Suppressor macrophage treated with lipopolysaccharide for 4 hours (primary cell): ENCODE results near the gene ROPN1L.
A peak's percentile ranks its signal among the peaks of the same experiment; 100 is the strongest.
"Not testable (repeated sequence)": the region's sequence is repeated elsewhere in the genome, so short reads cannot be mapped to it uniquely, and the experiment has no call there.

Experiments used
- DNase-seq: peaks from one replicate; pipeline ENCODE4 v3.0.0-alpha.2; 2020

ROPN1L gene

GRCh38 chr5:10441083-10441991 is at the start of gene ROPN1L:
Gene ROPN1L, plus strand, starts transcription at chr5:10441879. Its CDS starts 289 bp downstream, at chr5:10442168.
- peak; percentile 90 for DNase-seq

DNA sequence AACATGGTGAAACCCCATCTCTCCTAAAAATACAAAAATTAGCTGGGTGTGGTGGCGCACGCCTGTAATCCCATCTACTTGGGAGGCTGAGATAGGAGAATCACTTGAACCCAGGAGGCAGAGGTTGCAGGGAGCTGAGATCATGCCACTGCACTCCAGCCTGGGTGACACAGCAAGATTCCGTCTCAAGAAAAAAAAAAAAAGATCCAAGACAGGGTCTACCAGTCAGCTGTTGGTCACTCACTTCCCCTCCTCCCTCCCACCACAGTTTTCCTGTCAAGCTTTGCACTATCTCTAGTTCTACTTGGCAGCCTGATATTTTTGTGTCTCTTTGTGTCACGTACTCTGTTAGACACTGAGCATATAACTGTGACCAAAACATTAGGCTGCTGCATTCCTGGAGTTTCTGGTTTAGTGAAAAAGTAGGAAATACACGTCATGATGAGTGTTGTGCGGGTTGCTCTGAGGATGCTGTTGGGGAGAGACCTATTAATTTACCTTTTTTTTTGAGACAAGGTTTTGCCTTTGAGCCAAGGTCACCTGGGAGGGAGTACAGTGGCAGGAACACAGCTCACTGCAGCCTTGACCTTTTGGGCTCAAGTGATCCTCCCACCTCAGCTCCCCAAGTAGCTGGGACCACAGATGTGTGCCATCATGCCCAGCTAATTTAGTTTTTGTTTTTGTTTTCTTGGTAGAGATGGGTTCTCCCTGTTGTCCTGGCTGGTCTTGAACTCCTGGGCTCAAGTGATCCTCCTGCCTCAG is 48.9 kb upstream of the ROPN1L start:
- not testable (repeated sequence) for DNase-seq

DNA sequence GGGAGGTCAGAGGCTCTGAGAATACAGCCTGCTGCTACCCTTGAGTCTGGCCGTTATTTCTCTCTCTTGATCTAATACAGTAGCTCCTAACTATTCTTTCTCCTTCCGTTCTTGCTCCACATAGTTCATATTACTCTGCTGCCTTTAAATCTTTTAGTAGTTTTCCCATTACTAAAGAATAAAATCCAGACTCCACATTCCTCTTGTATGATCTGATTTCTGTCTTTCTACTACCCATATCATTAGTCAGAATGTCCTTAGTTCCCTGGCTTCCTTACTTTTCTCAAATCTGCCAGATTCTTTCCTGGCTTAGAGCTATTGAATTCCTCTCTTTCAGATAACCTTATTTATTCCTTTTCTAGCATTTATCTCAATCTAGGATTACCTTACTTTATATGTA is 48.2 kb upstream of the ROPN1L start:
- no peak for DNase-seq

DNA sequence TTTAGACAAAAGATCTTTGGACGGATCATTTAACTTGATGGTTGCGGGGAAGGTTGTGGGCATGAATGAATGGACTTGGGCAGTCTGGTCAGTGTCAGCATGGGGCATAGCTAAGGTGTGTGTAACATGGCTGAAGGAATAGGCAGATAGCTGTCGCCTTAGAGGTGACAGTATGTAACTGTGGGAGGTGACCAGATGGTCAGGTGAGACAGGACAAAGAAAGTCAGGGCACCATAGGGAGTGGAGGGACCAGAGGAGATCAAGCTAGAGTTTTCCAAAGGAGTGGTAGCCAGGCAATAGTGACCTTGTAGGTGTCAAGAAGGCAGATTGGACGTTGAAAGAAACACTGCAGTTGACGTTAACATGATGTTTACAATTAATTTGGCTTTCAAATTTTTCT is 45.1 kb upstream of the ROPN1L start:
- no peak for DNase-seq

DNA sequence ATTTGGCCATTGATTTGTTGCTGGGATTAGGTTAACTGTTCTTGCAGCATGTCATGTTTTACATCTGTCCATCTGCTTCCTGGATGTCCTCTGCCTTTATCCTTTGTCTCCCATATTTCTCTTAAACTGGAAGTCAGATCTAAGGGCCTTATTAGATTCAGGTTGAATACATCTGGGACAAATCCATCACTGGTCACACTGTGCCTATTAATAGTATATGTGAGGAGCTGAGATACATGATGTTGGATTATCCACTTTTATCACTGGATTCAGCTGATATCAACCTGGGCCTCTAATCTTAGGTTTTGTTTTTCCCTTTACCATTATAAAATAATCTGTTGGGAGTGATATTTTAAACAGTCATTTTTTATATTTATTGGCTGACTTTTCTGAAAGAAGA is 41.8 kb upstream of the ROPN1L start:
- DNase-seq: no peak

- DNase-seq: no peak
These were observed 41.3 kb upstream of the ROPN1L start for GRCh38 chr5:10400411-10400810.

DNA sequence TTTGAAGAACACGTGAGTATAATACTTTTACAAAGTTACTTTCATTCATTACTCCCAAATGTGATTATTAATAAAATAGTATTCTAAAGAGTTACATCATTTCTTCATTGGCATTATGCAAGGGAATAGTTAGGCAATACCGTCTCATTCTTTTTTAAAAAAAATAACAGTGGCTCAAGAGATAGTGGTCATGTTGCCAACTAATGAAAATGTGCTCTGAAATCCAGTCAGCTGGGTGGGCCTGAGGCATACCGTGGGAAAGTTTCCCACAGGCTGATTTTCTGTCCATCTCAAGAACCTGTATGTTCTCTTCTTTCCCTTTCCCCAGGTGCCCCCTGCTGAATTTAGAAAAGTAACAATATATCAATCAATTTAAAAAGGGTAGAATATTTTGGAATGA is 40.8 kb upstream of the ROPN1L start:
- DNase-seq: peak; percentile 36

GRCh38 chr5:10401498-10401897 is 40.2 kb upstream of the ROPN1L start:
- DNase-seq: no peak

DNA sequence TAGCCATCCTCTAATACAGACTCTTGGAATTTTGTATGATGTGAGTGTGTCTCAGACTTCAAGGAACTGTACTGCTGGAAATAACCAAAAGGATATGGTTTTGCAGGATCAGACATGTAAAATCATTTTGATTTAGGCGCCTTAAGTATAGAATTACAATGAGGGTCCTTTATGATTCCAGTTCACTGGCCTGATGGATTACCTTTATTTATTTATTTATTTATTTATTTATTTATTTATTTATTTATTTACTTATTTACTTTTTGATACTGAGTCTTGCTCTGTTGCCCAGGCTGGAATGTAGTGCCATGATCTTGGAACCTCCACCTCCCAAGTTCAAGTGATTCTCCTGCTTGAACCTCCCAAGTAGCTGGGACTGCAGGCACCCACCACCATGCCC is 37.9 kb upstream of the ROPN1L start:
- DNase-seq: no peak

- no peak for DNase-seq
These were observed 35.0 kb upstream of the ROPN1L start for GRCh38 chr5:10406651-10407050.

DNA sequence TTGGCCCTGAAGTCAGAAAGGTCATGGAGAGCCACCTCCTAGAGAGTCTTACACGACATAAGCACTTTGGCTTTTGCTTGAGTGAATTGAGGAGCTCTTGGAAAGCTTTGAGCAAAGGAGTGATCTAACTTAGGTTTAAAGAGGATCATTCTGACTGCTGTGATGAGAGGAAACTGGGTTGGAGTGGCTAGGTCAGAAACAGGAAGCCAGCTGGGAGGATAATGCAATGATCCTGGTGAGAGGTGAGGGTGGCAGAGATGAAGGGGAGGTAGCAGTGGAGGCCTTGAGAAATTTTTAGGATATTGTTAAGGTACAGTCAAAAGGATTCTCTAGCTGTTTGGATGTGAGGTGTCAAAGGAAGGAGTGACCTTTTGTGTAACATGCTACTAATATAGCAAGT is 32.2 kb upstream of the ROPN1L start:
- no peak for DNase-seq

GRCh38 chr5:10410662-10411061 is 31.0 kb upstream of the ROPN1L start:
- DNase-seq: no peak

DNA sequence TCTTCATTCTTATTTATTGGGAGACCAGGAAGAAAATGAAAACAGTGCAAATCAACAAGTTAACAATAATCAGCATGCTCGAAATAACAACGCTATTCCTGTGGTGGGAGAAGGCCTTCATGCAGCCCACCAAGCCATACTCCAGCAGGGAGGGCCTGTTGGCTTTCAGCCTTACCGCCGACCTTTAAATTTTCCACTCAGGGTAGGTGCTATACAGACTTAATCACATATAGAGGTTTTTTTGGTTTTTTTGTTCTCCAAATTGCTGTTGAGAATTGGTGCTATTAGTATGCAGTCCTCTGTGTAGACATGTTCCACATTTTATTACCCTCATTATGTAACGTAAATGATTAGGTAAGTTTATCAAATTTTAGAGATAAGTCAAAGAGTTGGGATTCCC is 30.3 kb upstream of the ROPN1L start:
- no peak for DNase-seq

DNA sequence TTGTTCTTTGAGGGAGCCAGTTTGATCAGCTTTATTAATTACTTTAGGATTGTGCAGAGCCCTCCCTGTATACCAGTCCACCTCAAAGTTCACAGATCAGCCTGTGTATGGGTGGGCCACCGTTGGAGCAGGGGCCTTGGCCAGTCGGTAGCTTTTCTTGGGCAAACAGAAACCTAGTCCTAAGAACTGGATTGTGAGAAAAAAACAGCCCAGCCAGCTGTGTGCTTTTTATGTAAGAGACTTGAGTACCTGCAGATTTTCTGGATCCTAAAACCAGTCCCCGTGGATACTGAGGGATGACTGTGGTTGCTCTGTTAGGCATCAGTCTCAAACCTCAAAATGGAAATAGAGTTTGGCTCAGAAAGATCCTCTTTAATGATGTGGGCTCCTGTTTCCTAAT is 24.8 kb upstream of the ROPN1L start:
- no peak for DNase-seq

DNA sequence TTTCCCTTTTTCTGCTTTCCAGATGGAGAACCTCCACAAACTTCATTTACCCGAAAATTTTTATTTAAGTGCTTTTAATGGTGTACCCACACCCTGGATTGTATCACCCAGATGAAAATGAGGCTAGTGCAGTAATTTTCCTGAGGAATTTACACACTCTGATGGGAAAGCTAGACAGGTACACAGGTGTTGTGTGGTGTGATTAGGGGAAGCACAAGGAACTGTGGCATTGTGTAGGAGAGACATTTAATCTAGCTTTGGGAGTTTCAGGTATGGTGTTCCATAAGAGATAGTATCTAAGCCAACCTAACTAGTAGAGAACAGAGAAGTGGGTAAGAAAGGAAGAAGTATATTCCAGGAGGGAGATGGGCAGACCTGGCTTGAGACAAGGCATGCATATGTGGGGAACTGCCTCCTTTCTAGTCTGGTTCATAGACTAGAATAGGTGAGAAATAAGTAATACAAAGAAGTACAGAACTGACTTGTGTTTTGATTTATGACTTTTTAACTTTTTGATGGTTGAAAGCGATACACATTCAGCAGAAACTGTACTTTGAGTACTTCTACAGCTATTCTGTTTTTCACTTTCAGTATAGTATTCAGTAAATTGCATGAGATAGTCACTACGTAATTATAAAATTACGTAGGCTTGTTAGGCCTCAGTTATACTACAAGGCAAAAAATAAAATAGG is 22.9 kb upstream of the ROPN1L start:
- DNase-seq: no peak

DNA sequence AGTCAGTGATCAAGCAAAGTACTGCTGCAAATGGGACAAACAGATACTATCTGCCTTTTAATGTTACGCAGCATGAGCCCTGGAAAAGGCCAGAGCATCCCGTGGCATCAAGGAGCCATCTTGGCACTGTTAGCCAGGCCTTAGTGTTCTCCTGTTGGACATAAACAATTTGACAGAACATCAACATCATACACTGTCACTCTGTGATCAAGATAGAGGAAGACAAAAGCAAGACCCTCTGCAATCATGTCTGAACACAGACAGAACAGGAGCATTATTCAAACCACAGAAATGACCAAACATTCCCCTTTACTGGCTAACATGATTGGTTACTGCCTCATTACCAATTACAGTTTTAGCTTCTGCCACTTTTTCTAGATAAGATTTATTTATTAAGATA is 21.2 kb upstream of the ROPN1L start:
- no peak for DNase-seq

DNA sequence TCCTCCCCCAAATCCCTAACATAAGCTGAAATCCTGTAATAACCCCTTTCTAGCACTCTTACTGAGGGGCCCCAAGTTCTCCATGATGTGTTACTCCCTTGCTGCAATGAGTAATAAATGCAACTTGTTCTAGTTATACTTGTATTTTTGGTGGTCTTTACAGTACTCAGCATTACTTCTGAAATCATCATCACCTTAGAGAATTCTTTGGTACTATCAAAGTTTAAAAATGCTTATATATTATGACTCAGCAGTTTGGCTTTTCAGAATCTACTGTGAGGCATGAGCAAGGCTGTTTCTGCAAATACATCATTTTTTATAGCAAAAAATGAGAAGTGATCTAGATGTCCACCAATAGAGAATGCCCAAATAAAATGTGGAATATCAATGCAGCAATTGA is 20.7 kb upstream of the ROPN1L start:
- peak; percentile 20 for DNase-seq

DNA sequence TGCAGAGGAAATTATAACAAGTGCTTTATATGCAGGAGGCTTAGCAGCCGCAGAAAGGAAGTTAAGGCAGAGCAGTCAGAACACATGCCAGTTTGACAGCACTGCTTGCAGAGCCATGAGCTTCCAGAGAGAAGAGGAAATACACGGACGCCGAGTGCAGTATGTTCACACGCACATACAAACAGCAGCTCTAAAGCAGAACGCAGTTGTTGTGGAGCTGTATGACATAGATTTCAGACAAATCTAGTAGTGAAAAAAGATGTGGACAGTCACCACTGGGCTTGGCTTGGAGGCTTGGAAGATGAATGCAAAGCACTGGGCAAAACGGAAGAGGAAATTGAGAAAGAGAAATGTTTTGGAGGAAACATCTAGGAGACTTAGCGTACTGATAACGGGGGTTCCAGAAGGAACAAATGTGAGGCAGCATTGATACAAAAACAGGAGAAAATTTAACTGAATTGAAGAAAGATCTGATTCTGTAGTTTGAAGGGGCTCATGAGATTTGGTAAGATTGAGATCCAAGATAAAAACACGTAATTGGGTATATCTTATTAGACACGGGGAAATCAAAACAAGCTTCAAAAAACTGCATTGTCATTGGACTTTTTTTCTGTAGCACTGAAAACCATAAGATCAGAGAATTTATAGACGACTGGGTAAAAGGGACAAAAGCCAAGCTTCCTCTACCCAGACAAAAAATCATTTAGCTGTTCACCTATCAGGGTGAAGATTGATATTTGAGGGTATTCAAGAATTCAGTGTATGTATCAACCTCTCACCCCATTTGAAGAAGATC is 19.6 kb upstream of the ROPN1L start:
- DNase-seq: peak; percentile 50

GRCh38 chr5:10423022-10423421 is 18.7 kb upstream of the ROPN1L start:
- peak; percentile 19 for DNase-seq

DNA sequence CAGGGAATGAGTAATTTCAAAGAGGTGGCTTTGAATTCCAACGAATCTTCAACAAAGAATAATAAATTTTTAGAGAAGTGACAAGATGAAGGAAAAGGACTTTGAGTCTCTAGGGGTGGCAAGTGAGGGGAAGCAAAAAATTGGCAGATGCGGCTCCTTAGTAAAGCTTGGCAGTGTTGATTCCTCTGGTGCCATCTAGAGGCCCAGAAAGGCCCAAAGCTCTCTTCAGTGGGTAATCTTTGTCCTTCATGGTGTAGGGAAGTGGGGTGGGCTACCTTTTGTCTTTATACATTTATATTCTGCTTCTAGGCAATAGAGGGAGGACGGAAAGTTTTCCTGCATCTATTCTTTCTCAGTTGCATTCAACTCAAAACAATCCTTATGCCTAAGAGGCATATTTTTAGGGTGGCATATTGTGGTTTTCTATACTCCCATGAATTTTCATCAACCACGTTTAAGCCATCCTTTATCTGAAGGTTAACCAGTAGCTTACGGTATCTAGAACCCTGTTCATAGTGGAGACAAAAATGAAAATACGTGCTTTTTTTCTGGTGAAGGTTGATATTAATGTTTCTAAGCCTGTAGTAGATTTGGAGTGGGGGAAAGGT is 17.5 kb upstream of the ROPN1L start:
- DNase-seq: peak; percentile 64

DNA sequence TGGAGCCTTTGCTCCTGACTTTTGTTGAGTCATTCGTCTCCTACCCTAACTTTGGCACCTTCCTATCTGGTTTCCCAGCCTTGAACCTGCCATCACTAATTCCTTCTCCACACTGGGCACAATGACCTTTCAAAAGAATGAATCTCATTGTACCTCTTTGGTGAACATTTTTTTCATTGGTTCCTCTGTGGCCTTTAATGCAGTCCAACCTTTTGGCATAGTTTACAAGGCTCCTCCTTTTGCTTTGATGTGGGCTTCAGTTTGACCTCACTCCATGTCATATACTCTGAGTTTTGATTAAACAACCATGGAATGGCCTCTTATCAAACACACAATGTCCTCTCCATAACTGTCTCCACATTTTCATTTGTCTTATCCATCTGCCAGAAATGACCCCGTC is 14.5 kb upstream of the ROPN1L start:
- DNase-seq: no peak

- no peak for DNase-seq
These were observed 13.7 kb upstream of the ROPN1L start for GRCh38 chr5:10427978-10428377.
